ENCODE data around the gene KLK11.

GRCh38 chr19:51066393-51067186, 40.2 kb upstream of the KLK11 start:
- no peak for TF ChIP-seq CTCF (IDR thresholded peaks at IDR 0.05)
- no peak for TF ChIP-seq POLR2A (IDR thresholded peaks at IDR 0.05)
